ENCODE data around the gene HOXA1.
A peak's percentile ranks its signal among the peaks of the same experiment; 100 is the strongest.

The HOXA1 gene

GRCh38 chr7:27104341-27105058 lies 8.7 kb upstream of the HOXA1 start:
- DNase-seq, result no peak

- DNase-seq, result no peak
Measured at GRCh38 chr7:27103489-27104226, 7.9 kb upstream of the HOXA1 start.

GRCh38 chr7:27102581-27103442 lies 7.0 kb upstream of the HOXA1 start, which contains the start of gene HOXA2:
TSS of gene HOXA2 (minus strand) at chr7:27102683. CDS start at chr7:27102500, 183 bp downstream.
- DNase-seq, result no peak

GRCh38 chr7:27101957-27102580 lies 6.3 kb upstream of the HOXA1 start:
- no peak for DNase-seq

GRCh38 chr7:27101171-27101956 lies 5.6 kb upstream of the HOXA1 start:
- no peak for DNase-seq

- no peak for DNase-seq
Measured at GRCh38 chr7:27100694-27101170, 4.9 kb upstream of the HOXA1 start.

GRCh38 chr7:27099453-27100370 lies 3.9 kb upstream of the HOXA1 start:
- no peak for DNase-seq

GRCh38 chr7:27098578-27099451 lies 3.0 kb upstream of the HOXA1 start:
- DNase-seq, result peak; percentile 63

GRCh38 chr7:27097686-27098577 lies 2.1 kb upstream of the HOXA1 start:
- DNase-seq, result no peak

- DNase-seq, result peak; percentile 70
Measured at GRCh38 chr7:27096768-27097514, 1.1 kb upstream of the HOXA1 start.

- DNase-seq, result no peak
Measured at GRCh38 chr7:27095050-27095896, 527 bp downstream of the HOXA1 start.

- DNase-seq, result no peak
Measured at GRCh38 chr7:27094304-27095049, 1.3 kb downstream of the HOXA1 start.

GRCh38 chr7:27093184-27093895 lies 2.5 kb downstream of the HOXA1 start:
- DNase-seq, result no peak

- DNase-seq, result no peak
Measured at GRCh38 chr7:27092819-27093110, 3.0 kb downstream of the HOXA1 start.

- DNase-seq, result no peak
Measured at GRCh38 chr7:27091941-27092818, 3.6 kb downstream of the HOXA1 start.
